PC-9 (cell line): ENCODE data around the gene TTI1.

ENCODE experiments used
- EZH2 ChIP-seq: fragments of 200-600 bp; sonication (generic); IDR thresholded peaks from 2 replicates; pipeline ENCODE4 v1.8.0; 2017; ENCODE audit warnings: antibody characterized with exemption, low read depth
- TF ChIP-seq, protein P1 (sequence below): fragments of 200-600 bp; sonication (generic); conservative IDR thresholded peaks from 2 replicates; pipeline ENCODE4 v1.6.1; 2017; ENCODE audit warnings: mixed run types, antibody characterized with exemption, mild to moderate bottlenecking, moderate library complexity

GRCh38 chr20:37937686-37938085 lies 95.6 kb downstream of the TTI1 start:
- TF ChIP-seq, protein P1, sequence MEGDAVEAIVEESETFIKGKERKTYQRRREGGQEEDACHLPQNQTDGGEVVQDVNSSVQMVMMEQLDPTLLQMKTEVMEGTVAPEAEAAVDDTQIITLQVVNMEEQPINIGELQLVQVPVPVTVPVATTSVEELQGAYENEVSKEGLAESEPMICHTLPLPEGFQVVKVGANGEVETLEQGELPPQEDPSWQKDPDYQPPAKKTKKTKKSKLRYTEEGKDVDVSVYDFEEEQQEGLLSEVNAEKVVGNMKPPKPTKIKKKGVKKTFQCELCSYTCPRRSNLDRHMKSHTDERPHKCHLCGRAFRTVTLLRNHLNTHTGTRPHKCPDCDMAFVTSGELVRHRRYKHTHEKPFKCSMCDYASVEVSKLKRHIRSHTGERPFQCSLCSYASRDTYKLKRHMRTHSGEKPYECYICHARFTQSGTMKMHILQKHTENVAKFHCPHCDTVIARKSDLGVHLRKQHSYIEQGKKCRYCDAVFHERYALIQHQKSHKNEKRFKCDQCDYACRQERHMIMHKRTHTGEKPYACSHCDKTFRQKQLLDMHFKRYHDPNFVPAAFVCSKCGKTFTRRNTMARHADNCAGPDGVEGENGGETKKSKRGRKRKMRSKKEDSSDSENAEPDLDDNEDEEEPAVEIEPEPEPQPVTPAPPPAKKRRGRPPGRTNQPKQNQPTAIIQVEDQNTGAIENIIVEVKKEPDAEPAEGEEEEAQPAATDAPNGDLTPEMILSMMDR, result no peak
- no peak for TF ChIP-seq EZH2
